ENCODE results near the gene MEGF6.

MEGF6 gene

GRCh38 chr1:3529099-3529729, 82.1 kb downstream of the MEGF6 start:
- peaks cover 15% of the 10 kb centered on the region for H3K4me1 ChIP-seq (ENCODE audit: control insufficient read depth, insufficient read depth, low read length)

GRCh38 chr1:3527774-3528173, 83.5 kb downstream of the MEGF6 start:
- Histone ChIP-seq H3K4me3 (ENCODE audit: insufficient read depth, low read depth, low read length) (no peak overlapping the region), H3K9me3 (ENCODE audit: control insufficient read depth, low read length) (no peaks in the 10 kb centered on the region), H3K27ac (ENCODE audit: insufficient read depth, low read depth, low read length, poor library complexity, severe bottlenecking) (no peak overlapping the region), H3K27me3 (ENCODE audit: control insufficient read depth, insufficient read depth, low read length, poor library complexity, severe bottlenecking) (peaks cover 32% of the 10 kb centered on the region), H3K4me1 (ENCODE audit: control insufficient read depth, insufficient read depth, low read length) (peaks cover 21% of the 10 kb centered on the region), H3K36me3 (ENCODE audit: control insufficient read depth, insufficient read depth, low read length) (no peaks in the 10 kb centered on the region)
- 86 to 89% methylated on average over 12 of the region's 12 CpGs for WGBS, 2 experiments

More at GRCh38 chr1:3529099-3529729, 82.1 kb downstream of the MEGF6 start:
- no peak overlapping the region for H3K27ac ChIP-seq (ENCODE audit: insufficient read depth, low read depth, low read length, poor library complexity, severe bottlenecking)
- H3K9me3 ChIP-seq (ENCODE audit: control insufficient read depth, low read length) = no peaks in the 10 kb centered on the region
- 90% methylated on average over 17 of the region's 17 CpGs for WGBS, 2 experiments
- peaks cover 32% of the 10 kb centered on the region for H3K27me3 ChIP-seq (ENCODE audit: control insufficient read depth, insufficient read depth, low read length, poor library complexity, severe bottlenecking)
- no peak overlapping the region for H3K4me3 ChIP-seq (ENCODE audit: insufficient read depth, low read depth, low read length)
- H3K36me3 ChIP-seq (ENCODE audit: control insufficient read depth, insufficient read depth, low read length) = no peaks in the 10 kb centered on the region

DNA sequence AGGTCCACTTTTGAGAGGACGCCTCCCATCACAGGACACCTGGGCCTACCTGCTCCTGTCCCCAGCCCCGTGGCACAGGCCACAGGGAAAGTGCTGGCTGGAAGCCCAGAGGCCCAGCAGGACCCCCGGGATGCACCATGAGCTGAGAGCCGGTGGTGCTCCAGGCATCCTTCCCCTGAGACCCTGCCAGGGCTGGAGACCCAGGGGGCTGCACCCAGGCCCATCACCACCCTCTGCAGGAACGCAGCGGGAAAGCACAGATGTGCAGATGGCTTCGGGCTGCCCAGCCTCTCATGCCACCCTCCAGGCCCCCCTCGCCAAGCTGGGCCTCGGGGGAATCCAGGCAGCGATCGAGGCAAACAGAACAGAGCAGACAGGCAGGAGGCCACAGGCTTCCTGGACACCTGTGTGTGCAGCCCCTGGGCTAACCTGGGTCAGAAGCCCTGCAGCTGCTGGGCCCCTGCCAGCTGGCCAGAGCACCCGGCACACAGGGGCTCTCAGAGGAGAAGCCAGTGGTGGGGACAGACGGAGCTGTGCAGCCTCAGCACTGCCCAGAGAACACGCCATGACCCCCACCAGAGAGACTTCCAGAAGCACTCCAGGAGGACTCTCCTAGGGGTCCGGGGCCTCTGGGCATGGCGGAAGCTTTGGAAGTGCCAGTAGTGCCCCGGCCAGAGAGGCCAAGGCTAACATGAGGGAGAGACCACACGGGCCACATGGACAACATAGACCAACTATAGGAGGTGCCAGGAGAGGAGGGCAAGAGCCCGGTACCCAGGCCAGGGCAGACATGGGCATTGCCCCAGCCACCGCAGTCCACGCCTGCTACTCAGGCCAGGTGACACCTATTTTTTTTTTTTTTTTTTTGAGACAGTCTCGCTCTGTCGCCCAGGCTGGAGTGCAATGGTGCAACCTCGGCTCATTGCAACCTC, 85.5 kb downstream of the MEGF6 start:
- H3K27me3 ChIP-seq (ENCODE audit: control insufficient read depth, insufficient read depth, low read length, poor library complexity, severe bottlenecking) = peaks cover 24% of the 10 kb centered on the region
- H3K4me1 ChIP-seq (ENCODE audit: control insufficient read depth, insufficient read depth, low read length) = peaks cover 20% of the 10 kb centered on the region
- no peaks in the 10 kb centered on the region for H3K9me3 ChIP-seq (ENCODE audit: control insufficient read depth, low read length)
- WGBS, 2 experiments = 91 to 94% methylated on average over 24 of the region's 24 CpGs
- H3K4me3 ChIP-seq (ENCODE audit: insufficient read depth, low read depth, low read length) = no peak overlapping the region
- no peaks in the 10 kb centered on the region for H3K36me3 ChIP-seq (ENCODE audit: control insufficient read depth, insufficient read depth, low read length)
- H3K27ac ChIP-seq (ENCODE audit: insufficient read depth, low read depth, low read length, poor library complexity, severe bottlenecking) = no peak overlapping the region

DNA sequence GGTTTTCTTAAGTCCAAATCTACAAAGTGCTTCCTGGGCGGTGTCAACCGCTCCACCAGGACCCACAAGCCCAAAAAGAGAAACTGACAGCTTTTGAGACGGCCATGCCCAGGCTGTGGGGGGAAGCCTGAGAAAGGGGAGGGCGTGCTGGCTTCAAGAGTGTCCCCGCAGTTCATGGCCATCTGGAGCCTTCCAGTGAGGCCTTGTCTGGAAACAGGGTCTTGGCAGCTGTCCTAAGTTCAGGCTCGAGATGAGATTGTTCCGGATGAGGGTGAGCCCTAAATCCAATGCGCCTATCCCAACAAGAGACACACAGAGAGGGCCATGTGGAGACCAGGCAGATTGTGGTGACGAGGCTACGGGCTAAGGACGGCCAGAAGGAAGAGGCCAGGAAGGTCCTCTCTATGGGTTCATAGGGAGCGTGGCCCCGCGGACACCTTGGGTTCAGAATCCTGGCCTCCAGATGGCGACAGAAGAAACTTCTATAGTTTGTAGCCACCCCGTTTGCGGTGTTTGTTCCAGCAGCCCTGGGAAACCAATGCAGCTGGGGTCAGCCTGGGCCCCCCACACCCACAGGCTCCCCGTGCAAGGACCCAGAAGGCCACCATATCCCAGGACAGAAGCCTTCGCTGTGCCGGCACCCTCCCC, 86.6 kb downstream of the MEGF6 start:
- Histone ChIP-seq H3K27me3 (ENCODE audit: control insufficient read depth, insufficient read depth, low read length, poor library complexity, severe bottlenecking) (peaks cover 13% of the 10 kb centered on the region), H3K4me3 (ENCODE audit: insufficient read depth, low read depth, low read length) (no peak overlapping the region), H3K27ac (ENCODE audit: insufficient read depth, low read depth, low read length, poor library complexity, severe bottlenecking) (no peak overlapping the region), H3K9me3 (ENCODE audit: control insufficient read depth, low read length) (no peaks in the 10 kb centered on the region), H3K36me3 (ENCODE audit: control insufficient read depth, insufficient read depth, low read length) (no peaks in the 10 kb centered on the region), H3K4me1 (ENCODE audit: control insufficient read depth, insufficient read depth, low read length) (peaks cover 12% of the 10 kb centered on the region)
- 87 to 88% methylated on average over 20 of the region's 20 CpGs for WGBS, 2 experiments

DNA sequence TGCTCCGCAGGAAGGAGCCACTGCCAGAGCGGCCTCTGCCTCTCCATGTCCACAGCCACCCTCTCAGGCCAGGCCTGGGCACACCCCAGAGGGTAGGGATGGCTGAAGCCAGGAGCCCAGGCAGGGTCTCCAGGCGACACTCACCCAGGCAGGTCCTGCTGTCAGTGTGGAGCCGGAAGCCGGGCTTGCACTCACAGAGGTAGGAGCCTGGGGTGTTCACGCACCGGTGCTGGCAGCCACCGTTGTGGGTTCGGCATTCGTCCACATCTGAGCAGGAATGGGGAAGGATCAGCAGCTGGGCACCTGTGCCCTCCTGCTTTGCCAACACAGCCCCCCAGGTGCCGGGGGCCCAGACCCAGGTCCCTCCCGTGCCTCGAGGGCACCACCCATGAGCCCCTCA, 87.3 kb downstream of the MEGF6 start:
- Histone ChIP-seq H3K4me1 (ENCODE audit: control insufficient read depth, insufficient read depth, low read length) (peaks cover 12% of the 10 kb centered on the region), H3K27me3 (ENCODE audit: control insufficient read depth, insufficient read depth, low read length, poor library complexity, severe bottlenecking) (peaks cover 6% of the 10 kb centered on the region), H3K27ac (ENCODE audit: insufficient read depth, low read depth, low read length, poor library complexity, severe bottlenecking) (no peak overlapping the region), H3K9me3 (ENCODE audit: control insufficient read depth, low read length) (no peaks in the 10 kb centered on the region), H3K4me3 (ENCODE audit: insufficient read depth, low read depth, low read length) (no peak overlapping the region), H3K36me3 (ENCODE audit: control insufficient read depth, insufficient read depth, low read length) (no peaks in the 10 kb centered on the region)
- WGBS, 2 experiments = 95 to 96% methylated on average over 13 of the region's 13 CpGs

DNA sequence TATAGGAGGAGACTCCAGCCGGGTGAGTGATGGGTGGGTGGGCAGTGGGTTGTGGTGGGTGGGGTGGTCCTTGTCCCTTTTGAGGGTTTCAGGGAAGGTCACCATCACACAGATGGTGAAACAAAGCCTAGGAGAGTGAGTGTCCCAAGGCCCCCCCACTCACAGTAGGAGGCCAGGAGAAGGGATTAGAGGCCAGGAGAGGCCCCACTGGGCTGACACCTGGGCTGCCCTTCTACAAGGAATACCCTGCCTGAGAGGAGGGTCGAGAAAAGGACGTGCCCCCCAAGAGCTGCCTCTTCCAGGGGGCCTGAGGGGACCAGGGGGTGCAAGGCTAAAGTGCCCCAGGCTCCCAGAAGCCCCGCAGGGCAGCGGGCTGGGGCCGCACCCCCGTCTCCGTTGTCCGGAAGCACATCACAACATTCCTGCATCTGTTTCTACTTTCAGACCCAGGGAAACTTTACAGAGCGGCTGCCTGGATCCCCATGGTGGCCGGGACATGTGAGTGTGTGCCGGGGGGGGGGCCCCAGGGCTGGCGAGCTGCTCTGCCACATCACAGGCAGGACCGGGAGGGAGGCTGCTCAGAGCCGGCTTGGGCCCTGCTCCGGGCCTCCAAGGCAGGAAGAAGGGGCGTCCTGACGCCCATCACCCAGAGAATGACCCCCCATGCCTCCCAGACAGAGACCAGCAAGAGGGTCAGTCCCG, 88.6 kb downstream of the MEGF6 start:
- H3K4me1 ChIP-seq (ENCODE audit: control insufficient read depth, insufficient read depth, low read length) = peaks cover 10% of the 10 kb centered on the region
- no peaks in the 10 kb centered on the region for H3K9me3 ChIP-seq (ENCODE audit: control insufficient read depth, low read length)
- H3K4me3 ChIP-seq (ENCODE audit: insufficient read depth, low read depth, low read length) = no peak overlapping the region
- 82 to 84% methylated on average over 19 of the region's 19 CpGs for WGBS, 2 experiments
- no peaks in the 10 kb centered on the region for H3K36me3 ChIP-seq (ENCODE audit: control insufficient read depth, insufficient read depth, low read length)
- no peaks in the 10 kb centered on the region for H3K27me3 ChIP-seq (ENCODE audit: control insufficient read depth, insufficient read depth, low read length, poor library complexity, severe bottlenecking)
- H3K27ac ChIP-seq (ENCODE audit: insufficient read depth, low read depth, low read length, poor library complexity, severe bottlenecking) = no peak overlapping the region

- no peak overlapping the region for H3K27ac ChIP-seq (ENCODE audit: insufficient read depth, low read depth, low read length, poor library complexity, severe bottlenecking)
- H3K9me3 ChIP-seq (ENCODE audit: control insufficient read depth, low read length) = no peaks in the 10 kb centered on the region
- peaks cover 9% of the 10 kb centered on the region for H3K4me1 ChIP-seq (ENCODE audit: control insufficient read depth, insufficient read depth, low read length)
- WGBS, 2 experiments = 94 to 95% methylated on average over 13 of the region's 13 CpGs
- no peak overlapping the region for H3K4me3 ChIP-seq (ENCODE audit: insufficient read depth, low read depth, low read length)
- no peaks in the 10 kb centered on the region for H3K27me3 ChIP-seq (ENCODE audit: control insufficient read depth, insufficient read depth, low read length, poor library complexity, severe bottlenecking)
- H3K36me3 ChIP-seq (ENCODE audit: control insufficient read depth, insufficient read depth, low read length) = no peaks in the 10 kb centered on the region
Observed at GRCh38 chr1:3522112-3522511, 89.2 kb downstream of the MEGF6 start.

GRCh38 chr1:3521426-3521825, 89.9 kb downstream of the MEGF6 start:
- Histone ChIP-seq H3K36me3 (ENCODE audit: control insufficient read depth, insufficient read depth, low read length) (no peaks in the 10 kb centered on the region), H3K27ac (ENCODE audit: insufficient read depth, low read depth, low read length, poor library complexity, severe bottlenecking) (no peak overlapping the region), H3K4me3 (ENCODE audit: insufficient read depth, low read depth, low read length) (no peak overlapping the region), H3K4me1 (ENCODE audit: control insufficient read depth, insufficient read depth, low read length) (peaks cover 9% of the 10 kb centered on the region), H3K9me3 (ENCODE audit: control insufficient read depth, low read length) (no peaks in the 10 kb centered on the region), H3K27me3 (ENCODE audit: control insufficient read depth, insufficient read depth, low read length, poor library complexity, severe bottlenecking) (no peaks in the 10 kb centered on the region)
- 92 to 93% methylated on average over 16 of the region's 16 CpGs for WGBS, 2 experiments

GRCh38 chr1:3520419-3521378, 90.6 kb downstream of the MEGF6 start:
- H3K4me1 ChIP-seq (ENCODE audit: control insufficient read depth, insufficient read depth, low read length) = peaks cover 9% of the 10 kb centered on the region
- no peaks in the 10 kb centered on the region for H3K36me3 ChIP-seq (ENCODE audit: control insufficient read depth, insufficient read depth, low read length)
- no peak overlapping the region for H3K27ac ChIP-seq (ENCODE audit: insufficient read depth, low read depth, low read length, poor library complexity, severe bottlenecking)
- H3K9me3 ChIP-seq (ENCODE audit: control insufficient read depth, low read length) = no peaks in the 10 kb centered on the region
- H3K27me3 ChIP-seq (ENCODE audit: control insufficient read depth, insufficient read depth, low read length, poor library complexity, severe bottlenecking) = no peaks in the 10 kb centered on the region
- no peak overlapping the region for H3K4me3 ChIP-seq (ENCODE audit: insufficient read depth, low read depth, low read length)
- WGBS, 2 experiments = 91 to 92% methylated on average over 24 of the region's 24 CpGs

Measured in ectodermal cell (in vitro differentiated cells).